ENCODE data around the gene AKT1. TPM values are rescaled to one million over a fixed set of nuclear protein-coding genes. Genes with fewer than 3 reads are reported as not detected.

AKT1 gene
- total and polyA plus RNA-seq, 2 experiments from 2014 or later = 19.2 to 78.7 TPM

GRCh38 chr14:104794099-104794498 lies 1.4 kb downstream of the AKT1 start (continued):
- no peak for TF ChIP-seq ZNF462 (CRISPR knock-in tag; IDR thresholded peaks at IDR 0.05)
- no peak for TF ChIP-seq CTCF (conservative IDR thresholded peaks at IDR 0.05; ENCODE audit: low read depth in 2 of 2)

- no peaks in the 10 kb centered on the region for H3K36me3 ChIP-seq (ENCODE audit: insufficient read depth)
These were observed 1.9 kb downstream of the AKT1 start for GRCh38 chr14:104793703-104793959.

More at GRCh38 chr14:104793703-104793959, 1.9 kb downstream of the AKT1 start:
- DNase-seq (ENCODE audit: low spot score) (no peak), ATAC-seq (no peak)
- no peak overlapping the region for H2AFZ ChIP-seq
- H3K27ac ChIP-seq (ENCODE audit: low read depth) = no peak overlapping the region
- peaks cover 30% of the 10 kb centered on the region for H3K4me1 Mint-ChIP-seq
- peak overlapping the region; percentile 76 for H3K4me3 Mint-ChIP-seq
- H3F3A ChIP-seq (replicated peaks; ENCODE audit: low read depth) = no peaks in the 10 kb centered on the region
- H4K20me1 ChIP-seq (replicated peaks; ENCODE audit: insufficient read depth) = peaks cover 15% of the 10 kb centered on the region; the same call in 1 of the 2 replicates
- no peak overlapping the region for H3K4me2 ChIP-seq
- H3K36me3 Mint-ChIP-seq (ENCODE audit: low read depth) = peaks cover 3% of the 10 kb centered on the region; the same call in 2 of the 3 replicates
- H3K9me2 ChIP-seq (ENCODE audit: insufficient read depth) = no peaks in the 10 kb centered on the region
- peaks cover 33% of the 10 kb centered on the region for H3K27me3 Mint-ChIP-seq (ENCODE audit: insufficient read depth, low read depth, poor library complexity)
- no peaks in the 10 kb centered on the region for H3K9me3 Mint-ChIP-seq
- 0 out of 2 replicates have a peak overlapping the region, but pooled peaks have one; percentile 74 for H3K4me3 ChIP-seq
- peaks cover 23% of the 10 kb centered on the region for H3K4me1 ChIP-seq (ENCODE audit: insufficient read depth)
- peaks cover 16% of the 10 kb centered on the region for H3K79me2 ChIP-seq (replicated peaks; ENCODE audit: insufficient read depth)
- peaks cover 29% of the 10 kb centered on the region for H3K27me3 ChIP-seq (ENCODE audit: insufficient read depth)
- TF ChIP-seq EZH2 (IDR thresholded peaks at IDR 0.05; ENCODE audit: low read depth, unreplicated experiment) (no peak), ETS1 (IDR thresholded peaks at IDR 0.05) (no peak), CTCF (conservative IDR thresholded peaks at IDR 0.05; ENCODE audit: low read depth in 2 of 2) (no peak)
- H3K27ac Mint-ChIP-seq = no peak overlapping the region

Data from GM23338 (cell line).